Caki2 (cell line): ENCODE data around the gene ZBTB20. TPM values are rescaled to one million over a fixed set of nuclear protein-coding genes. Genes with fewer than 3 reads are reported as not detected.
A peak's percentile ranks its signal among the peaks of the same experiment; 100 is the strongest.

Experiments used
- DNase-seq: peaks from one replicate; pipeline ENCODE4 v3.0.0-alpha.2; 2015; ENCODE audit warnings: low read depth
- in situ Hi-C: cut with HindIII; loops from 2 replicates; pipeline ENCODE4 v1.10.0; 2016; ENCODE audit warnings: low sequenced_read_pairs, low pct_unique_long_range_greater_than_20kb, mixed read lengths
- total RNA-seq: library from RNA; depleted of rRNA; stranded (reverse); fragments of >200 nt; shearing (Covaris generic); gene quantifications from 2 replicates; pipeline ENCODE4 v1.2.3, GENCODE V29; 2014; ENCODE audit warnings: low replicate concordance

ZBTB20 gene
- total RNA-seq, 1 experiment from 2014 or later: 10.0 TPM

DNA sequence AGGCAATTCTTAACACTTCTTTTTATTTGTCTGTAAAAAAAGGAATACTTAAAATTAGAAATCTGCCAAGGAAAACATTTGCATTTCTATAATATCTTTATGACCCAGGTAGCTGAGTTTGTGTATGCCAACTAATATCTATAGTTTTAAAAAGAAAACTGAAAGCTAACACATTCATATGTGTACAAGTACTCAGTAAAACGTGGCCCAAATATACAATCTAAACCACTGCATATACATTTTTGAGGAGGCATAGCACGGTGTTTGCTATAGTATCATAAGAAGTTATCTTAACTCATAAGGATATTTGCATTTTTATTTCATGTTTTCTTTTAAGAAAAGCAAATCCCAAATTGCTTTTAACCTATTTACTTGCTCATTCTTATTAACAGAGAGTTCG, 172.7 kb downstream of the ZBTB20 start:
- DNase-seq: no peak
- in situ Hi-C loops: no loop called here

GRCh38 chr3:114973536-114973935, 173.6 kb downstream of the ZBTB20 start:
- in situ Hi-C loops: no loop called here
- DNase-seq: no peak

GRCh38 chr3:114967168-114967567, 179.9 kb downstream of the ZBTB20 start:
- no peak for DNase-seq
- in situ Hi-C loops: no loop called here

GRCh38 chr3:114962189-114962588, 184.9 kb downstream of the ZBTB20 start:
- in situ Hi-C loops: no loop called here
- no peak for DNase-seq

GRCh38 chr3:114958930-114959329, 188.2 kb downstream of the ZBTB20 start:
- in situ Hi-C loops: no loop called here

GRCh38 chr3:114953800-114954199, 193.3 kb downstream of the ZBTB20 start:
- DNase-seq: no peak
- in situ Hi-C loops: no loop called here

More at GRCh38 chr3:114958930-114959329, 188.2 kb downstream of the ZBTB20 start:
- DNase-seq: no peak

- in situ Hi-C loops: no loop called here
- no peak for DNase-seq
Observed at GRCh38 chr3:114953215-114953799, 193.8 kb downstream of the ZBTB20 start.

- DNase-seq: no peak
- in situ Hi-C loops: no loop called here
Observed at GRCh38 chr3:114942773-114943172, 204.3 kb downstream of the ZBTB20 start.

GRCh38 chr3:114941626-114942309, 205.3 kb downstream of the ZBTB20 start:
- DNase-seq: no peak
- in situ Hi-C loops: no loop called here

DNA sequence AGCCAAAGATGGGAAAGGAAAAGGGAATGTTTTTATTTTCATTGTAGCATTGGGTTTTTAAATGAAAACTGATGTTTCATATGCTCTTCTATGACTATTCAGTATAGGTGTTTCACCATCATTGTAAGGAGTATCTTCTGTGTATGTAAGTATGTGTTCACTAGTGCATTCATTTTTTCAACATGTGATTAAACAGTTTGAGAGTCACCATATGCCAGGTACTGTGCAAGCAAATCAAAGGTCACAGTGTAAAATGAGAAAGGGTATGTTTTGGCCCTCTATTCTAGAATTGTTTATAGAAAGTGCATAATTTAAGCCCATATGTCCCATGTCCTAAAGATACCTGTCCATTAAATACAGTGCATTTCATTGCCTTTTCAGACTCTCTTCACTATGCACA, 207.2 kb downstream of the ZBTB20 start:
- in situ Hi-C loops: no loop called here

GRCh38 chr3:114933407-114933806, 213.7 kb downstream of the ZBTB20 start:
- in situ Hi-C loops: no loop called here
- DNase-seq: no peak

More for the DNA sequence above, 207.2 kb downstream of the ZBTB20 start:
- no peak for DNase-seq

GRCh38 chr3:114929971-114930732, 216.9 kb downstream of the ZBTB20 start:
- DNase-seq: no peak
- in situ Hi-C loops: no loop called here

- no peak for DNase-seq
- in situ Hi-C loops: no loop called here
Observed at GRCh38 chr3:114928989-114929640, 218.0 kb downstream of the ZBTB20 start.

DNA sequence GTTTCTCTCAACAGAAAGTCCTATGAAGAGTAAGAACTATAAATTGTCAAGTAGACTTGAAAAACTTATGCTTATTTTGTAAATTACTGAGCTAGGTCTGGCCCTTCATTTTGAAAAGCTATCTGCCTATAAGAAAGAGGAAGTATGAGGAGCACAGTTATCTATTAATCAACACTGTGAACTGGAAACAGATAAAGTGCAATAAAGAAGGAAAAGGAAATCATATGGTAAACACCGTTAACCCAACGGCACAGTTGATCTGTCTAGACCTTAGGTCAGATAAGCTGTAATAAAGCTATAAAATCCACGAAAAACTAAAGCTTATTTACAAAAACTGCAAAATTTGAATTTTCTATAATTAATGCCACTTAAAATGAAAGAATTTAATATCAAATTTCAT, 242.5 kb downstream of the ZBTB20 start:
- no peak for DNase-seq
- in situ Hi-C loops: no loop called here

DNA sequence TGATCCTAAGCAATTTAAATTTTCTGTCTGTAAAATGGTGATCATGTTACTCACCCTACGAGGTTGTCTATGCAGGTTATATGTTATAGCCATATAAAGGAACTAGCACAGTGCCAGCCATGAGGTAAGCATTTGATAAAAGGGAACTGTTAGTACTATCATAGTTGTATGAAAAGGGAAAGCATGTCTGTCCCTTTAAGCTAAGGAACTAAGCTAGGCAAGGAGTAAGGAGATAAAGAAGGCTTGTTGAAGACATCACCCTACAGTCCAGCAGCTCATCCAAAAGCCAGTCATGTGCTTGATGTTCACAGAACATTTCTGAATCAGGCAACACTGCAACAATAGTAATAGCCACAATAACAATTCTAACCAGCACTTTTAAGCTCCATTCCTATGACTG, 243.9 kb downstream of the ZBTB20 start:
- no peak for DNase-seq

GRCh38 chr3:114902691-114903101, 244.4 kb downstream of the ZBTB20 start:
- peak; percentile 94 for DNase-seq
- in situ Hi-C loops: no loop called here

More for the DNA sequence above, 243.9 kb downstream of the ZBTB20 start:
- in situ Hi-C loops: no loop called here

DNA sequence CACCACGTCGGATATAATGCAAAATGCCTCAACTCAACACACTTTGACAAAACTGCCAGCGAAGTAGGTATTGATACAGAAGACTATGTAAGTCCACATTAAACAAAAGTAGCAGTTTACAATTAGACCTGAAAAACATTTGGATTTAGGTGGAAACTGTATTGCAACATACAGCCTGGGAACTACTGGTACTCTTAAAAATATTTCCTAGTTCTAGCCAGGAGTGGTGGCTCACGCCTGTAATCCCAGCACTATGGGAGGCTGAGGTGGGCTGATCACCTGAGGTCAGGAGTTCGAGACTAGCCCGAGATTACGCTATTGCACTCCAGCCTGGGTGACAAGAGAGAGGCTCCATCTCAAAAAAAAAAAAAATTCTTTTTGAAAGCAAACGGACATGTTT, 246.2 kb downstream of the ZBTB20 start:
- DNase-seq: no peak
- in situ Hi-C loops: no loop called here

GRCh38 chr3:114899186-114899931, 247.7 kb downstream of the ZBTB20 start:
- DNase-seq: peak; percentile 59
- in situ Hi-C loops: no loop called here
